GM18870 (cell line): ENCODE measurements around the gene STYXL1.

ENCODE experiments used
- ATAC-seq: cut with Tn5 transposase; IDR thresholded peaks from one replicate; pipeline ENCODE4 v1.9.1; 2021; ENCODE audit warnings: moderate library complexity; ENCODE audit not compliant: unreplicated experiment

The STYXL1 gene

GRCh38 chr7:75981453-75982305 is 66.1 kb downstream of the STYXL1 start:
- no peak for ATAC-seq

GRCh38 chr7:75981203-75981452 is 66.7 kb downstream of the STYXL1 start:
- no peak for ATAC-seq

- no peak for ATAC-seq
Measured at GRCh38 chr7:75980430-75981202, 67.2 kb downstream of the STYXL1 start.

DNA sequence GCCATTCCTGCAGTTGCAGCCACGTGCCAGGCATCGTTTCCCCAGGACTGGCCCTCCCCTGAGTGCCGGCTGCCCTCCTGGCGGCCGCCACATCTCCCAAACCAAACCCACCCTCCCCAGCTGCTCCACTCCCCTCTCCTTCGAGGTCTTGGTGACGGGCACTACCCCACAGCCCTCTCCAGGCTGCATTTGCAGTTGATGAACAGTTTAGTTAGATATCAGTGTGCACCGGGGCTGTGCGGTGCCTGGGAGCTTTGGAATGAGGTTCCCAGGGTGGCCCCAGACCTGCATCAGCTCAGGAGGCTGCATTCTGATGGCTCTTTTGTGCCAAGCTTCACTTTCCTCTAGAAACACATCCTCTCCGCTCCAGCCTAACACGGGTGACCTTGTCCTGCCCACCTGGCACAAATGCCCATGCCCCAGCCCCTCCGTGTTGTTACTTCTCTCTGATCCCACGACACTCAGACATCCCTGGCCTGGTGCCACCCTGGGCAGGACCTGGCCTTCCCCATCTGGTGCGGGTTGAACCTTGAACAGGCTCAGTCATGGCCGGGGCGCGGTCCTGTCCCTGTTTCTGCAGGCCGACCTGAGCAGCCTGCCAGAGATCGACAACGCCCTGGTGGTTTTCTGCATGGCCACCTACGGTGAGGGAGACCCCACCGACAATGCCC is 67.9 kb downstream of the STYXL1 start:
- no peak for ATAC-seq

GRCh38 chr7:75977743-75978142 is 70.1 kb downstream of the STYXL1 start:
- ATAC-seq, result no peak

- no peak for ATAC-seq
Measured at GRCh38 chr7:75971961-75972763, 75.6 kb downstream of the STYXL1 start.

DNA sequence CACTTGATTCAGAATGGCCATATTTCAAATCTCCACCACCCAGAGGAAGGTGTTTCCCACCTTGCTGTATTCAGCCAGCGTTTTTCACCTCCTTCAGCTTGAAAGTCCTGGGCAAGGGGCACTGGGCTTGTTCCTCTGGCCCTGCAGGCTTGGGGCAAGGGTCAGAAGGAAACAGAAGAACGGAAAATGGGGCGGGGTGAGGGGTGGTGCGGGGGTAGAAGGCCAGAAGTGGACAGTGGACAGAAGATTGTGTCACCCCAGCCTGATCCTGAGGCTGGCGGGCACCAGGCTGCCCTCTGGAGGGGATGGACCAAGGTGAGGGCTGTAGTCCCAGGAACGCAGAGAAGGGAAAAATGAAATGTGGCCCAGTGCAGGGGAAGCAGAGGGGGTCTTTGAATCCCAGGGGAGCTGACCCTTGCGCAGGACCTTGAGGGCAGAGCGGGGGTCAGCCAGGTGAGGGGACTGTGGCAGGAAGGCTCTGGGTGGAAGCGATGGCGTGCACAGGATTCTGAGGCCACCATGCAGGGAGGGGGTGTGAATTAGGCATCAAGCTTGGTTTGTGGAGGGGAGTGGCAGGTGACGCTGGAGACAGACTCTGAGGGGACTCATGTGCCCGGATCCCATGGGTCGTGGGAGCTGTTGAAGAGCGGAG is 76.4 kb downstream of the STYXL1 start:
- ATAC-seq, result no peak

- ATAC-seq, result no peak
Measured at GRCh38 chr7:75969704-75970498, 77.9 kb downstream of the STYXL1 start.

DNA sequence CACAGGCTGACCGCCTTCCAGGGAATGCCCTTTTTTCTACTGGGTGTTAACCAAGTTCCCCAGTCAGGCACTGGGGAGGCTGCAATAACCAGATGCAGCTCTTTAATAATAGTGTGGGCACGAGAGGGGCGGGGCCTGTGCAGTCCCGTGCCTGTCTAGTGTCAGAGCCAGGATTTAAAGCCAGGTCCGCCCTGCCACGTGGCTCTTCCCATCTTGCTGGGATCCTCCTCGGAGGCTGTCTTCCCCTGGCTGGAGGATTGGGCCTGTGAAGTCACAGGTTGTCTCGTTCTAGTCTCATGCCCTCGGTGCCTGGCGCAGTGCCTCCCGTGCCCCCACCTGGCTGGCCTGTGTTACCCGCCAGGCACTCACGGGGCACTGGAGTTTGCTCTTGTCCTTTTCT is 78.6 kb downstream of the STYXL1 start:
- ATAC-seq, result no peak

DNA sequence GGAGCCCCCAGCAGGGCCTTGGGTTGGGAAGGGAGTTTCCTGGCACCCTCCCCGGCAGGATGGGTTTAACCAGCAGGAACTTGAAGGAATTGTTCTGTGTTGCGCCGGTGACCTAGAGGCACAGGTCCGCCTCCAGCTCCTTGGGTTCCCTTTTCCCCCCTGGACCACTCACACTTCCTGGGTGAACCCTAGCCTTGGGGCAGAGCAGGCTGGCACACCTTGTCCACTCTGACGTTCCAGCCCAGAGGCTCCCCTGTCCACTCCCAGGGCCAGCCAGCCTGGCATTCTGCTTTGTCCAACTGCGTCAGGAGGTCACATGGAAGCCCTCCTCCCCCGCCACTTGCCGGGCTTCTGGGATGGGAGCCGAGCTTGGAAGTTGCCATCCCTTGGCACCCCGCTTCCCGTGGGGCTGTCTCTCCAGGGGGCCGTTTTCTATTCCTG is 79.2 kb downstream of the STYXL1 start:
- ATAC-seq, result no peak

GRCh38 chr7:75968012-75968411 is 79.8 kb downstream of the STYXL1 start:
- ATAC-seq, result no peak

DNA sequence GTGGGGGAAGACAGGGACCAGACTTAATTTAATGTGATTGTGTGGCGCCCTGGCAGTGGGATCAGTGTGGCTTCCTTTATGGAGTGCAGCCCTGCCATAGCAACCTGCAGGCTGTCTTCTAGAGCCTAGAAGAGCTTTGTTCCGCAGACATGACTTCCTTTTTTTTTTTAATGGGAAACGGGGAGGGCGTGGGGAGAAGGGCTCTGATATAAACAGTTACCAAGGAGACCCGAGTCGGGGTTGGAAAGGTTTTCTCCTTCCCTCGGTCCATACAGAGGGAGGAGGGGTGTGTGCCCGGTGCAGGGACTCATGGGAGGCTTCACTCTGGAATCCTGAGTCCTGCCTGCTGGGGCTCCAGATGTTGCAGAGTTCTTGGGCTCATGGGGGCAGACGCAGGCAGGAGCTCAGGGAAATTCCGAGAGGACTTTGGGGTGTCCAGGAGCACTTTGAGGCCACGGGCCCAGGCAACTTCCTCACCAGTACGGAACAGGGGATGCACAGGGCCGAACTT is 80.3 kb downstream of the STYXL1 start:
- no peak for ATAC-seq

GRCh38 chr7:75967055-75967454 is 80.7 kb downstream of the STYXL1 start:
- no peak for ATAC-seq

DNA sequence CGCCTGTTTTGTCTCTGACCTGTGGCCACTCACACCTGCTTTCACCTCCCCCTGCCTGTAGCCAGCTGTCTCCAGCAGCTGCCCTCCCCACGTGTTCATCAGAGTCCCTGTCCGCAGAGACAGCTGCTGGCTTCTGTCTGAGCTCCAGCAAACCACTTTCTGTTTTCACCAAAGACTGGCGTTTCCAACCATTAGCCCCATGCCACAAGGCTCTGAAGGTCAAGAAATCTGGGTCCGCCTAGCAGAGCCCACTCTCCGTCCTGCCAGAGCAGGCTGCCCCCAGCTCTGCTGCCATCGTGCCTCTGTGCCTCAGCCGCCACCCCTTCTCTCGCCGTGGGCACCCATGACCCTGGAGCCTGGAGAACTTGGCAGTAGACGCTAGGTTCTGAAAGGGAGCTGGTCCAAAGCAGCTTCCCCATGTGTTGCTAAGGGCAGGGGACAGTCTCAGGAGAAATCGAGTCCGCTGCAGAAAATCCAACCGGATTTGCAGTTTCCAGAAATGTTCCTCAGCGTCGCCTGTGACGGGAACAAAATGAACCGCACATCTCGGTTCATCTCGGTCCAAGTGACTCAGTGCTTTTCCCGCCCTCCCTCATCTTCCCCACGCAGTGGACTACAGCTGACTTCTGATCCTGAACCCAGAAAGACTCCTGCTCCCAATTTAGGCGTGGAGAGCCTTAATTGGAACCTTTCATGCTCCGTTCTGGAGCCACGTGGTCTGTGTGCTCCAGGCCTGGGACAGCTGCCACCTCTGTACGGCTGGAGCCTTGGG is 81.4 kb downstream of the STYXL1 start:
- ATAC-seq, result no peak

DNA sequence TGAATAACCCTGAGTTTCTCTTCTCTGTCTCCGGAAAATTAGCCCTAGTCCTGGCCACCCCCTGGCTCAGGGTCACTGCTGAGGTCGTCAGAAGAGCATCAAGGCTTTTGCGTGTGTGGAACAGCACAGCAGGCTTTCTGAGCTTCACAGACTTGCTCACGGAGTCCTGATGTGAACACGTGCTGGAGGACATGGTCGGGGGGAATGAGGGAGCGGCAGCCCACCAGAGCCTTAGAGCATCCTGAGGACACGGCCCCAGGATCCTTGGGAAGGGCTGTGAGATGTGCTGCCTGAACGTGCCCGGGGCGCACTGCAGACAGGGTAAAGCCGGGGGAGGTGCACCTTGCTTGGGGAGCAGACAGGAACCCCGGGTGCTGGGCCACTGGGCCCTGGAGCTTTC is 82.2 kb downstream of the STYXL1 start:
- no peak for ATAC-seq

DNA sequence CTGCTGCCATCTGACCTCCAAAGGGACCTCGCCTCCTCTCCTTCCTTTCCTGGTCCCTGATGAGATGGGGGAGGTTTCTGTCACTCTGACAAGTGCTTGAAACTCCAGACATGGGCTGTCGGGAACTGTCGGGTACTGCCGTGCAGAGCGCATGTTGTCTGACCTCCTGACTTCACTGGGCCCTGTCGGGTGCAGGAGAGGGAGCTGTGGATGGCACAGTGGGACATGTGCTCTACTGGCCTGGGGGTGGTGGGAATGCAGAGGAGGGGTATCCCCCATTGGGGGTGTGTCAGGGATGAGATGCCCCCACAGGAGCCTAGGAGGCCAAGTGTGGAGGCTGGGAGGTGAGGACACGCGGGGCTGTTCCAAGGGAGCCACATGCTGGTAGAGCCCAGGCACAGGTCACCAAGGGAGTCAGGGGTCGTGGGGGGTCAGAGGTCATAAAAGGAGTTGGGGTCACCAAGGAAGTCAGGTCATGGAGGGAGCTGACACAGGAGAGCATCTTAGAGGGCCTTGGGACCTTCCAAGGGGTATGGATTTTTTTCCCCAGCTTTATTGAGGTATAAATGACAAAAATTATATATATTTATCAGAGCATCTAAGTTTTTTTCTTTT is 84.3 kb downstream of the STYXL1 start:
- no peak for ATAC-seq

DNA sequence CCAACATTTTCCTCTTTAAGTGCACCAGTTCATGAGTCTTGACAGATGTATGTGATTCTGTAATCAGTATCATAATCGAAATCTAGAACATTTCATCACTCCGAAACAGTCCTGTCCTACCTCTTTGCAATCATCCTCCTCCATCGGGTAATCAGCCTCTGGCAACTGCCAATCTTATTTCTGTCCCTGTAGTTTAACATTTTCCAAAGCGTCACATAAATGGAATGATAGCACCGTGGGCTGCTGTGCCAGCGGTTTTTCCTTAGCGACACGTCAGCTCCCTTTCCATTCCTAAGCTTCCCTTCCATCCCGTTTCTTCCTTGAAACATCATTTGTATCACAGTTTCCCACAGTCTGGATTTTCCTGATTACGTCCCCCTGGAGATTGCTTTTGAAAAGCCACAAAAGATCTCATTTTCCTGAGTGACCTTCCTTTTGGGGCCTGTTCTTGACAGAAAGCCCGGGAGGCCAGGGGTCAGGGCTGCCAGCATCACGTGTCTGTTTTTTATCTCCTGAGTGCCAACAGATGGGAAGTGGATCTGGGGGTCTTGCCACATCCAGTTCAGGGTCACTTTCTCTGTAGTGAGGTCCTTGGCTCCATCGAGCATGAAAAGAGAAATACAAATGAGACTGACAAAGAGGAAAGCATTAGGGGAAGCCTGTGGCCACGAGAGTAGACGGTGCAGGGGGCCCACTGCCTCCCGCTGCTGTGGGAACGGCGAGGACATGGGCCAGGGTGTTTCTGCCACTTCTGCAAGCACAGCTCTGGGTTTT is 85.0 kb downstream of the STYXL1 start:
- ATAC-seq, result no peak

DNA sequence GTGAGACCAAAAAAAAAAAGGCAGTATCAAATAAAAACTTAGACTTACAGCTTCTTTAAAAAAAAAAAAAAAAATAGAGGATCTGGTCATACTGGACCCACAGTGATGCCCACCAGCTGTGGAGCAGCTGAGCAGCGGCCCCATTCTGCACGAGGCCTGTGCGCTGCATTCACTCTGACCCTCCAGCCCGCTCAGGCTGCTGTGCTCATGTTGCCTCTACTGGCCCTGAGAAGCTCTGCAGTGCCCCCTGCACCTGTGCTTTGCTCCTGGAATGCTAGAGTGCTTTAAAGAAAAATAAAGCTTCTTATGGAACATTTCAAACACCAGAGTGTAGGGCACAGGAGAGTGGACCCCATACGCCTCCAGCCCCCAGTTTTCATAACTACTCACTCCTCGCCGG is 86.6 kb downstream of the STYXL1 start:
- ATAC-seq, result no peak
